ENCODE data around the gene ECI2.
"Not testable (repeated sequence)": the region's sequence is repeated elsewhere in the genome, so short reads cannot be mapped to it uniquely, and the experiment has no call there.

DNA sequence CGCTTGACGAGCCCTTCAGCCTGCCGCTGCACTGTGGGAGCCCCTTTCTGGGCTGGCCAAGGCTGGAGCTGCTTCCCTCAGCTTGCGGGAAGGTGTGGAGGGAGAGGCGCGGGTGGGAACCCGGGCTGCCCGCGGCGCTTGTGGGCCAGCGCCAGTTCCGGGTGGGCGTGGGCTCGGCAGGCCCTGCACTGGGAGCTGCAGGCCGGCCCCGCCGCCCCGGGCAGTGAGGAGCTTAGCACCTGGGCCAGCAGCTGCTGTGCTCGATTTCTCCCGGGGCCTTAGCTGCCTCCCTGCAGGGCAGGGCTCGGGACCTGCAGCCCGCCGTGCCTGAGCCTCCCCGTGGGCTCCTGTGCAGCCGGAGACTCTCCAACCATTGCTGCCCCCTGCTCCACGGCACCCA lies 45.3 kb downstream of the ECI2 start:
- TF ChIP-seq, protein P1, sequence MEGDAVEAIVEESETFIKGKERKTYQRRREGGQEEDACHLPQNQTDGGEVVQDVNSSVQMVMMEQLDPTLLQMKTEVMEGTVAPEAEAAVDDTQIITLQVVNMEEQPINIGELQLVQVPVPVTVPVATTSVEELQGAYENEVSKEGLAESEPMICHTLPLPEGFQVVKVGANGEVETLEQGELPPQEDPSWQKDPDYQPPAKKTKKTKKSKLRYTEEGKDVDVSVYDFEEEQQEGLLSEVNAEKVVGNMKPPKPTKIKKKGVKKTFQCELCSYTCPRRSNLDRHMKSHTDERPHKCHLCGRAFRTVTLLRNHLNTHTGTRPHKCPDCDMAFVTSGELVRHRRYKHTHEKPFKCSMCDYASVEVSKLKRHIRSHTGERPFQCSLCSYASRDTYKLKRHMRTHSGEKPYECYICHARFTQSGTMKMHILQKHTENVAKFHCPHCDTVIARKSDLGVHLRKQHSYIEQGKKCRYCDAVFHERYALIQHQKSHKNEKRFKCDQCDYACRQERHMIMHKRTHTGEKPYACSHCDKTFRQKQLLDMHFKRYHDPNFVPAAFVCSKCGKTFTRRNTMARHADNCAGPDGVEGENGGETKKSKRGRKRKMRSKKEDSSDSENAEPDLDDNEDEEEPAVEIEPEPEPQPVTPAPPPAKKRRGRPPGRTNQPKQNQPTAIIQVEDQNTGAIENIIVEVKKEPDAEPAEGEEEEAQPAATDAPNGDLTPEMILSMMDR (IDR thresholded peaks at IDR 0.05): not testable (repeated sequence)
- not testable (repeated sequence) for TF ChIP-seq POLR2A (IDR thresholded peaks at IDR 0.05)

All from heart left ventricle (tissue), 13 donors.